NT2/D1 (cell line): Measurements from ENCODE around the gene ALG13.

Source experiments
- DNase-seq: peaks from one replicate; pipeline ENCODE4 v3.0.0-alpha.2; 2011; ENCODE audit warnings: low read depth, low spot score
- H3K27me3 ChIP-seq: 2 replicates; pipeline ENCODE4 v1.6.0; 2011; ENCODE audit warnings: mild to moderate bottlenecking; ENCODE audit not compliant: insufficient read length, insufficient read depth
- H3K36me3 ChIP-seq: 2 replicates; pipeline ENCODE4 v1.6.1; 2011; ENCODE audit warnings: mild to moderate bottlenecking, low read length, mixed read lengths; ENCODE audit not compliant: insufficient read depth, insufficient read length
- H3K4me1 ChIP-seq: 2 replicates; pipeline ENCODE4 v1.5.1; 2011; ENCODE audit not compliant: insufficient read depth, insufficient read length
- H3K4me3 ChIP-seq: 2 replicates; pipeline ENCODE4 v1.5.1; 2011; ENCODE audit warnings: low read depth; ENCODE audit not compliant: insufficient read length
- H3K9ac ChIP-seq: 2 replicates; pipeline ENCODE4 v1.6.0; 2011; ENCODE audit warnings: low read depth; ENCODE audit not compliant: insufficient read length
- H3K9me3 ChIP-seq: 2 replicates; pipeline ENCODE4 v1.5.1; 2011; ENCODE audit warnings: mild to moderate bottlenecking, low read length; ENCODE audit not compliant: insufficient read depth
- SUZ12 ChIP-seq: IDR thresholded peaks from 2 replicates; pipeline ENCODE4 v1.6.1; 2011; ENCODE audit not compliant: insufficient read length, insufficient read depth; ENCODE audit errors: extremely low read depth
- YY1 ChIP-seq: IDR thresholded peaks from 2 replicates; pipeline ENCODE4 v1.6.1; 2011; ENCODE audit not compliant: insufficient read length, insufficient read depth
- ZNF274 ChIP-seq: IDR thresholded peaks from 2 replicates; pipeline ENCODE4 v1.6.1; 2011; ENCODE audit warnings: mild to moderate bottlenecking, low read depth, low read length

Gene ALG13

DNA sequence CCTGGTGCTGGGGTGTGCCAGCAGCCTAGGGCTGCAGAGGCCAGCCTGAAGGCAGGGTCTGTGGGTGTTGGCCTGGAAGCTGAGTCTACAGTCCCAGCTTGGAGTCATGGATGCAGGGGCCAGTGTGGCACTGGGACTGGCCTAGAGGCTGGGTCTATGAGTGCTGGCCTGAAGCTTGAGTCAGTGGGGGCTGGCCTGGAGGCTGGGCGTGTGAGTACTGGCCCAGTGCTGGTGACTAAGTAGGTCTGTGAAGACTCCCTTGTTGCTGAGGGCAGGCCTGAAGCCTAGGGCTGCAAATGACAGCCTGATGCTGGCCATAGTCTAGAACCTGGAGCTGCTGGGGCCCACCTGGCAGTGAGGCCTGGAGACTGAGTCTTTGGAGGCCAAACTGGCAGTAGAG lies 31.3 kb upstream of the ALG13 start:
- Histone ChIP-seq H3K9me3 (no peaks in the 10 kb centered on the region), H3K27me3 (no peaks in the 10 kb centered on the region), H3K4me3 (no peak overlapping the region), H3K9ac (no peak overlapping the region), H3K4me1 (no peaks in the 10 kb centered on the region), H3K36me3 (no peaks in the 10 kb centered on the region)
- TF ChIP-seq YY1 (no peak), ZNF274 (no peak), SUZ12 (no peak)
- DNase-seq = no peak

DNA sequence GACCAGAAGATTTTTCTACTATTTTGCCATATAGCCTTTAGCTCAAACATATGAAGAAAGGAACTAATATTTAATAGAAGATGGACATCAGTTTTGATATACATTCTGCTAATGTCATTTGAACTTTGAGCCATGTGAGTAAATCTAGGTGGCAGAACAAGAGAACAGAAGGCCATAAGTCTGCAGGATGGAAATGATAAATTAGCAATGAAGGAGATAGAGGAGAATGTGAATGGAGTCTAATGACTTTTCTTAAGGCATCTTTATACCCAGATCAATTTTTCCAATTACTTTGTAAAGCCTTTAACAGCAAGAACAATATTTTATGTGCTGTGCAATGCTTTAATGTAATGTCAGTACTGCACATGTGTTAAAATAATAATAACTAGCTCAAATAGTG lies 30.1 kb upstream of the ALG13 start:
- H3K9me3 ChIP-seq = no peaks in the 10 kb centered on the region
- no peaks in the 10 kb centered on the region for H3K36me3 ChIP-seq
- no peak for DNase-seq
- no peaks in the 10 kb centered on the region for H3K27me3 ChIP-seq
- TF ChIP-seq ZNF274 = no peak
- TF ChIP-seq SUZ12 = no peak
- no peak for TF ChIP-seq YY1
- H3K4me1 ChIP-seq = no peaks in the 10 kb centered on the region
- no peak overlapping the region for H3K4me3 ChIP-seq
- no peak overlapping the region for H3K9ac ChIP-seq

DNA sequence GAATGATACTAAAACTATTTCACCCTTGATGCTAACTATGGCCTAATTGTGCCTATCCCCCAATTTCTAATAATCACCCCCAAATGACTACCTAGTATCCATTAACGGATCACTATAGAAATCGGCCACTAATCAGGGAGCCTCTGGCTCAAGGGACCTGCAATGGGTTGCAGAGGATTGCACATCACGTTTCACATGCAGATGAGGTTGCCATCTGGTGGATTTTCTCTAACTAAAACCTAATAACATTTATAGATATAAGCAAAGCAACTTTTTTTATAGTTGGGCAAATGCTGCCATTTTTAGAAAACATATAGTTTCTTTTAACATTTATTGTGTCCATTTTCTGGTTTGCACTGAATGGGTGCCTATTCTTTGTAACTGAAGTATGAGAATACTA lies 28.3 kb upstream of the ALG13 start:
- Histone ChIP-seq H3K9ac (no peak overlapping the region), H3K4me3 (no peak overlapping the region), H3K9me3 (no peaks in the 10 kb centered on the region), H3K36me3 (no peaks in the 10 kb centered on the region), H3K27me3 (no peaks in the 10 kb centered on the region), H3K4me1 (no peaks in the 10 kb centered on the region)
- no peak for TF ChIP-seq ZNF274
- TF ChIP-seq SUZ12 = no peak
- TF ChIP-seq YY1 = no peak
- DNase-seq = no peak

GRCh38 chrX:111661241-111661640 lies 19.7 kb upstream of the ALG13 start:
- no peaks in the 10 kb centered on the region for H3K36me3 ChIP-seq
- H3K4me1 ChIP-seq = no peaks in the 10 kb centered on the region
- DNase-seq = no peak
- H3K9ac ChIP-seq = no peak overlapping the region
- no peak for TF ChIP-seq SUZ12
- TF ChIP-seq ZNF274 = no peak
- TF ChIP-seq YY1 = no peak
- H3K27me3 ChIP-seq = no peaks in the 10 kb centered on the region
- no peak overlapping the region for H3K4me3 ChIP-seq
- no peaks in the 10 kb centered on the region for H3K9me3 ChIP-seq

- Histone ChIP-seq H3K4me3 (no peak overlapping the region), H3K9ac (no peak overlapping the region), H3K9me3 (no peaks in the 10 kb centered on the region), H3K4me1 (no peaks in the 10 kb centered on the region), H3K36me3 (no peaks in the 10 kb centered on the region), H3K27me3 (no peaks in the 10 kb centered on the region)
- TF ChIP-seq ZNF274 (no peak), YY1 (no peak), SUZ12 (no peak)
- DNase-seq = no peak
These were observed 18.7 kb upstream of the ALG13 start for GRCh38 chrX:111662292-111662691.

GRCh38 chrX:111671668-111672067 lies 9.3 kb upstream of the ALG13 start:
- Histone ChIP-seq H3K36me3 (no peaks in the 10 kb centered on the region), H3K4me3 (no peak overlapping the region), H3K4me1 (no peaks in the 10 kb centered on the region), H3K9me3 (no peaks in the 10 kb centered on the region), H3K27me3 (no peaks in the 10 kb centered on the region), H3K9ac (no peak overlapping the region)
- DNase-seq = no peak
- TF ChIP-seq ZNF274 = no peak
- TF ChIP-seq SUZ12 = no peak
- no peak for TF ChIP-seq YY1

DNA sequence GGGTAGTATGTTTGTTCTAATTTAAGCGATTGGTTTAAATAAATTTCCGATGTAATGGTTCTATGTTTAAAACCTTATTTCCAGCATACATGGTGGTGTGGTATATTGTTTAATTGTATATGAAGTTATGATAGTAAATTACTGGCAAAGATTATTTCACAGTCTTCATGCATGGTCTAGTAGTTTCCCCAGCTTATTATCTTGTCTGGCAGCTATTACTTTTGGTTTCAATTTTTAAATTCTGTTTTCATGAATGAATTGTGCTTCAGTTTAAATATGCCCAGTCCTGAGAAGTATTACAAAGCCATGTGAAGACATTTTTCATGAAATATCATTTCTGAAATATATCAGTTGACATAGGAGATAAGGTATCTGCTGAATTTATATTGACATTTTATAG lies 6.3 kb downstream of the ALG13 start:
- DNase-seq = no peak
- Histone ChIP-seq H3K27me3 (no peaks in the 10 kb centered on the region), H3K4me1 (no peaks in the 10 kb centered on the region), H3K9ac (no peak overlapping the region), H3K4me3 (no peak overlapping the region), H3K9me3 (no peaks in the 10 kb centered on the region), H3K36me3 (peaks cover 62% of the 10 kb centered on the region)
- TF ChIP-seq SUZ12 (no peak), ZNF274 (no peak), YY1 (no peak)
